HEK293 (cell line): ENCODE measurements around the gene ACSL3.

ENCODE experiments used
- CTCF ChIA-PET: fragments of 350-600 bp; formaldehyde crosslinking; extraction: SDS; loops from one replicate; lab custom pipeline; 2021; ENCODE audit warnings: antibody characterized with exemption; lab: Yijun Ruan, JAX
- POLR2A ChIA-PET: fragments of 300-600 bp; formaldehyde crosslinking; extraction: SDS; loops from one replicate; lab custom pipeline; 2020; ENCODE audit warnings: antibody characterized with exemption, inconsistent platforms; lab: Yijun Ruan, JAX
- H3K27ac ChIP-seq: fragments of 200-500 bp; sonication (Bioruptor generic); 2 replicates; pipeline ENCODE4 v1.5.1; 2014; ENCODE audit warnings: low read depth, low read length, control low read depth, inconsistent platforms; ENCODE audit errors: extremely low read depth
- H3K36me3 ChIP-seq, 2 experiments: fragments of 200-500 bp in 1 of 2; sonication (Bioruptor generic) in 1 of 2; 1 replicate in 1 of 2; 2 replicates in 1 of 2; pipeline ENCODE4 v1.5.1; 2014 to 2017; ENCODE audit warnings: inconsistent platforms in 2 of 2, low read length in 2 of 2; ENCODE audit not compliant: control insufficient read depth in 2 of 2, insufficient read depth in 1 of 2
- H3K4me1 ChIP-seq: fragments of 200-500 bp; sonication (Bioruptor generic); 2 replicates; pipeline ENCODE4 v1.5.1; 2014; ENCODE audit warnings: mild to moderate bottlenecking, low read length, inconsistent platforms; ENCODE audit not compliant: control insufficient read depth, insufficient read depth
- H3K4me3 ChIP-seq: 2 replicates; pipeline ENCODE4 v1.5.1; 2011; ENCODE audit warnings: low read depth, mild to moderate bottlenecking, control low read depth, low read length, moderate library complexity
- H3K9me3 ChIP-seq: fragments of 200-500 bp; sonication (Bioruptor generic); 2 replicates; pipeline ENCODE4 v1.5.1; 2014; ENCODE audit warnings: low read depth, low read length, inconsistent platforms; ENCODE audit not compliant: control insufficient read depth, insufficient read depth
- CTCF ChIP-seq: fragments of 450-650 bp; formaldehyde crosslinking; IDR thresholded peaks from 2 replicates; pipeline ENCODE4 v1.5.1; 2016; ENCODE audit warnings: missing biosample characterization, missing genetic modification characterization
- HOXC10 ChIP-seq: sonication (generic); formaldehyde crosslinking; IDR thresholded peaks from 2 replicates; pipeline ENCODE4 v1.8.1; 2023; ENCODE audit warnings: mild to moderate bottlenecking, missing genetic modification reagents
- IKZF3 ChIP-seq: fragments of 450-650 bp; IDR thresholded peaks from 2 replicates; pipeline ENCODE4 v1.5.0; 2018; ENCODE audit warnings: missing biosample characterization, mild to moderate bottlenecking, missing genetic modification characterization, moderate library complexity
- MZF1 ChIP-seq: fragments of 450-650 bp; formaldehyde crosslinking; IDR thresholded peaks from 2 replicates; pipeline ENCODE4 v1.5.1; 2017; ENCODE audit warnings: missing biosample characterization, missing genetic modification characterization, borderline replicate concordance
- ZBTB26 ChIP-seq: fragments of 450-650 bp; formaldehyde crosslinking; optimal IDR thresholded peaks from 2 replicates; pipeline ENCODE3; 2016; ENCODE audit warnings: missing biosample characterization, mild to moderate bottlenecking, missing genetic modification characterization
- ZBTB48 ChIP-seq: fragments of 450-650 bp; formaldehyde crosslinking; IDR thresholded peaks from 2 replicates; pipeline ENCODE4 v1.5.1; 2016; ENCODE audit warnings: missing biosample characterization, missing genetic modification characterization
- ZBTB8A ChIP-seq: fragments of 450-650 bp; formaldehyde crosslinking; IDR thresholded peaks from 2 replicates; pipeline ENCODE4 v1.5.1; 2016; ENCODE audit warnings: missing biosample characterization, missing genetic modification characterization
- ZNF146 ChIP-seq: fragments of 450-650 bp; formaldehyde crosslinking; IDR thresholded peaks from 2 replicates; pipeline ENCODE4 v1.5.1; 2016; ENCODE audit warnings: missing biosample characterization, missing genetic modification characterization
- ZNF2 ChIP-seq: fragments of 450-650 bp; formaldehyde crosslinking; IDR thresholded peaks from 2 replicates; pipeline ENCODE4 v1.5.1; 2016; ENCODE audit warnings: missing biosample characterization, missing genetic modification characterization
- ZNF544 ChIP-seq: fragments of 450-650 bp; formaldehyde crosslinking; IDR thresholded peaks from 2 replicates; pipeline ENCODE4 v1.5.0; 2017; ENCODE audit warnings: missing biosample characterization, missing genetic modification characterization
- ZNF629 ChIP-seq: fragments of 450-650 bp; formaldehyde crosslinking; IDR thresholded peaks from 2 replicates; pipeline ENCODE4 v1.5.1; 2017; ENCODE audit warnings: missing biosample characterization, missing genetic modification characterization
- ZNF654 ChIP-seq: fragments of 450-650 bp; formaldehyde crosslinking; IDR thresholded peaks from 2 replicates; pipeline ENCODE4 v1.5.1; 2016; ENCODE audit warnings: low read depth, missing biosample characterization, missing genetic modification characterization
- ZNF76 ChIP-seq: fragments of 450-650 bp; formaldehyde crosslinking; IDR thresholded peaks from 2 replicates; pipeline ENCODE4; 2016; ENCODE audit warnings: low read depth, missing biosample characterization, missing genetic modification characterization, borderline replicate concordance
- TF ChIP-seq, protein P1 (sequence below): fragments of 450-650 bp; formaldehyde crosslinking; IDR thresholded peaks from 2 replicates; pipeline ENCODE4 v1.5.1; 2016; ENCODE audit warnings: missing biosample characterization, missing genetic modification characterization
- TF ChIP-seq, protein P2 (sequence below): fragments of 450-650 bp; formaldehyde crosslinking; IDR thresholded peaks from 2 replicates; pipeline ENCODE4 v1.5.1; 2016; ENCODE audit warnings: missing biosample characterization, missing genetic modification characterization, low read depth
- TF ChIP-seq, protein P3 (sequence below): fragments of 450-650 bp; formaldehyde crosslinking; IDR thresholded peaks from 2 replicates; pipeline ENCODE4 v1.5.1; 2016; ENCODE audit warnings: missing biosample characterization, missing genetic modification characterization, borderline replicate concordance

The ACSL3 gene

DNA sequence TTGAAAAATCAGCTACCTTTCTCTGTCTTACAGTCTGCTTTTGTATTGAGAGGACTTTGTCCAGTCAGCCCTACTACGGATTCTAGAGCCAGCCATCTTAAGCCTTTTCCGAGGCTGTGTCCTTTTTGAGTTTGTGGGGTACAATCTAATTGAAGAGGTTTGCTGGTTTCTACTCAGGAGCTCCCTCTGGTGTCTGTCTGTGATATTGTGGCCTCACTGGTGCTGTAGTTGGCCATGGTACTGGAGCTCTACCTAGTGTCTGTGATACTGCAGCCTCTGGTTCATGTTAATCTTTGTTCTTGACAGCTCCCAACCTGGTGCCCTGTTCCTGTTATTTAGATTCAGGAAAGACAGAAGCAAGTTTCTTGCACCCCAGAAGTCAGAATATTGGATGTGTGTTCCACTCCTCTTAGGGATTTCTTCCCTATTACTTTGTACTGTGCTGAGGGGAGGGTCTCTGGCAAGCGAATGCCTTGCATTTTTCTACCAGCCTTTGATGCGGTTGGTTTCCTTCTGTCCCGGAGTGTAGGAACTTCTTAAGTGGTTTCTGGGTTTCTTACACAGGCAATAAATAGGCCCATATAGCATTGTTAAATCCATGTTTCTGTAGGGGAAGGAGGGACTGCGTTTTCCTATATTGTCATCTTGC, 78.5 kb downstream of the ACSL3 start:
- Histone ChIP-seq H3K4me1 (no peaks in the 10 kb centered on the region), H3K27ac (no peak overlapping the region), H3K36me3 (peaks cover 39 to 49% of the 10 kb centered on the region in 2 experiments), H3K9me3 (no peaks in the 10 kb centered on the region), H3K4me3 (no peak overlapping the region)
- TF ChIP-seq IKZF3 (tag by site-specific recombination) (no peak), ZNF654 (tag by site-specific recombination) (peak; percentile 45), CTCF (peak; percentile 57)
- TF ChIP-seq, protein P1, sequence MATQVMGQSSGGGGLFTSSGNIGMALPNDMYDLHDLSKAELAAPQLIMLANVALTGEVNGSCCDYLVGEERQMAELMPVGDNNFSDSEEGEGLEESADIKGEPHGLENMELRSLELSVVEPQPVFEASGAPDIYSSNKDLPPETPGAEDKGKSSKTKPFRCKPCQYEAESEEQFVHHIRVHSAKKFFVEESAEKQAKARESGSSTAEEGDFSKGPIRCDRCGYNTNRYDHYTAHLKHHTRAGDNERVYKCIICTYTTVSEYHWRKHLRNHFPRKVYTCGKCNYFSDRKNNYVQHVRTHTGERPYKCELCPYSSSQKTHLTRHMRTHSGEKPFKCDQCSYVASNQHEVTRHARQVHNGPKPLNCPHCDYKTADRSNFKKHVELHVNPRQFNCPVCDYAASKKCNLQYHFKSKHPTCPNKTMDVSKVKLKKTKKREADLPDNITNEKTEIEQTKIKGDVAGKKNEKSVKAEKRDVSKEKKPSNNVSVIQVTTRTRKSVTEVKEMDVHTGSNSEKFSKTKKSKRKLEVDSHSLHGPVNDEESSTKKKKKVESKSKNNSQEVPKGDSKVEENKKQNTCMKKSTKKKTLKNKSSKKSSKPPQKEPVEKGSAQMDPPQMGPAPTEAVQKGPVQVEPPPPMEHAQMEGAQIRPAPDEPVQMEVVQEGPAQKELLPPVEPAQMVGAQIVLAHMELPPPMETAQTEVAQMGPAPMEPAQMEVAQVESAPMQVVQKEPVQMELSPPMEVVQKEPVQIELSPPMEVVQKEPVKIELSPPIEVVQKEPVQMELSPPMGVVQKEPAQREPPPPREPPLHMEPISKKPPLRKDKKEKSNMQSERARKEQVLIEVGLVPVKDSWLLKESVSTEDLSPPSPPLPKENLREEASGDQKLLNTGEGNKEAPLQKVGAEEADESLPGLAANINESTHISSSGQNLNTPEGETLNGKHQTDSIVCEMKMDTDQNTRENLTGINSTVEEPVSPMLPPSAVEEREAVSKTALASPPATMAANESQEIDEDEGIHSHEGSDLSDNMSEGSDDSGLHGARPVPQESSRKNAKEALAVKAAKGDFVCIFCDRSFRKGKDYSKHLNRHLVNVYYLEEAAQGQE (tag by site-specific recombination), result peak; percentile 52; the same call in 1 of the 2 replicates
- CTCF ChIA-PET, result interaction anchor here (0.6 to 3.3 kb wide), 36 partner anchors 9 to 851 kb away, joined by 3 to 33 read pairs (median 4); no protein-coding TSS in a partner anchor
- POLR2A ChIA-PET, result no interaction called here

DNA sequence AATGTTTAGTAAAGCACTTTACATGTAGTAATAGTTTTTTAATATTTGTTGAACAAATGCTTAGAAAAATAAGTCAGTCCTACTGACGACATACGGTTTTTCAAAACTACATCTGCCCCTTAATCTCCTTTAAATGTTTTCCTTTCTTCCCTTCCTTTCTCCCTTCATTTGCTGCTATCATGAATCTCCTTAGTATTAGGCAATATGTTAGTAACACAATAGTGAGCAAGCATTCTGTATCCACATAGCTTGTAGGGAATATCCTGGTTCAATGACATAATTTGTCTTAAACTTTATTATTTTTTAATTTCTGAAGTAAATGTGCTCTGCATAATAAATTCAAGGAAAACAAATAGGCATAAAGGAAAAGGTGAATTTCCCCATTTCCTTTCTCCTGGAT, 79.1 kb downstream of the ACSL3 start:
- CTCF ChIA-PET, result interaction anchor here (1.1 to 3.3 kb wide), 14 partner anchors 9 to 252 kb away, joined by 3 to 33 read pairs (median 8); no protein-coding TSS in a partner anchor
- H3K27ac ChIP-seq, result no peak overlapping the region
- no peak for TF ChIP-seq MZF1 (tag by site-specific recombination)
- TF ChIP-seq, protein P2, sequence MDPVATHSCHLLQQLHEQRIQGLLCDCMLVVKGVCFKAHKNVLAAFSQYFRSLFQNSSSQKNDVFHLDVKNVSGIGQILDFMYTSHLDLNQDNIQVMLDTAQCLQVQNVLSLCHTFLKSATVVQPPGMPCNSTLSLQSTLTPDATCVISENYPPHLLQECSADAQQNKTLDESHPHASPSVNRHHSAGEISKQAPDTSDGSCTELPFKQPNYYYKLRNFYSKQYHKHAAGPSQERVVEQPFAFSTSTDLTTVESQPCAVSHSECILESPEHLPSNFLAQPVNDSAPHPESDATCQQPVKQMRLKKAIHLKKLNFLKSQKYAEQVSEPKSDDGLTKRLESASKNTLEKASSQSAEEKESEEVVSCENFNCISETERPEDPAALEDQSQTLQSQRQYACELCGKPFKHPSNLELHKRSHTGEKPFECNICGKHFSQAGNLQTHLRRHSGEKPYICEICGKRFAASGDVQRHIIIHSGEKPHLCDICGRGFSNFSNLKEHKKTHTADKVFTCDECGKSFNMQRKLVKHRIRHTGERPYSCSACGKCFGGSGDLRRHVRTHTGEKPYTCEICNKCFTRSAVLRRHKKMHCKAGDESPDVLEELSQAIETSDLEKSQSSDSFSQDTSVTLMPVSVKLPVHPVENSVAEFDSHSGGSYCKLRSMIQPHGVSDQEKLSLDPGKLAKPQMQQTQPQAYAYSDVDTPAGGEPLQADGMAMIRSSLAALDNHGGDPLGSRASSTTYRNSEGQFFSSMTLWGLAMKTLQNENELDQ, result no peak
- POLR2A ChIA-PET, result no interaction called here
- H3K4me1 ChIP-seq, result no peaks in the 10 kb centered on the region
- H3K36me3 ChIP-seq, result peaks cover 36 to 43% of the 10 kb centered on the region in 2 experiments
- no peak overlapping the region for H3K4me3 ChIP-seq
- no peaks in the 10 kb centered on the region for H3K9me3 ChIP-seq

DNA sequence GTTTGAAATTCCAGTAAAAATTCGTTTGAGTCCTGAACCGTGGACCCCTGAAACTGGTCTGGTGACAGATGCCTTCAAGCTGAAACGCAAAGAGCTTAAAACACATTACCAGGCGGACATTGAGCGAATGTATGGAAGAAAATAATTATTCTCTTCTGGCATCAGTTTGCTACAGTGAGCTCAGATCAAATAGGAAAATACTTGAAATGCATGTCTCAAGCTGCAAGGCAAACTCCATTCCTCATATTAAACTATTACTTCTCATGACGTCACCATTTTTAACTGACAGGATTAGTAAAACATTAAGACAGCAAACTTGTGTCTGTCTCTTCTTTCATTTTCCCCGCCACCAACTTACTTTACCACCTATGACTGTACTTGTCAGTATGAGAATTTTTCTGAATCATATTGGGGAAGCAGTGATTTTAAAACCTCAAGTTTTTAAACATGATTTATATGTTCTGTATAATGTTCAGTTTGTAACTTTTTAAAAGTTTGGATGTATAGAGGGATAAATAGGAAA, 80.7 kb downstream of the ACSL3 start:
- H3K4me1 ChIP-seq, result no peaks in the 10 kb centered on the region
- no peak overlapping the region for H3K27ac ChIP-seq
- CTCF ChIA-PET, result interaction anchor here (3.3 kb wide), 1 partner anchor 250 kb away, joined by 25 read pairs; no protein-coding TSS in a partner anchor
- peaks cover 23 to 29% of the 10 kb centered on the region in 2 experiments for H3K36me3 ChIP-seq
- H3K4me3 ChIP-seq, result no peak overlapping the region
- no peaks in the 10 kb centered on the region for H3K9me3 ChIP-seq
- POLR2A ChIA-PET, result no interaction called here
- TF ChIP-seq ZNF76 (tag by site-specific recombination) (no peak), CTCF (no peak), ZNF629 (no peak), ZBTB48 (no peak), ZNF146 (tag by site-specific recombination) (no peak), HOXC10 (no peak), ZBTB26 (no peak), ZNF544 (tag by site-specific recombination) (no peak), ZNF2 (tag by site-specific recombination) (no peak), ZBTB8A (tag by site-specific recombination) (no peak)
- TF ChIP-seq, protein P3, sequence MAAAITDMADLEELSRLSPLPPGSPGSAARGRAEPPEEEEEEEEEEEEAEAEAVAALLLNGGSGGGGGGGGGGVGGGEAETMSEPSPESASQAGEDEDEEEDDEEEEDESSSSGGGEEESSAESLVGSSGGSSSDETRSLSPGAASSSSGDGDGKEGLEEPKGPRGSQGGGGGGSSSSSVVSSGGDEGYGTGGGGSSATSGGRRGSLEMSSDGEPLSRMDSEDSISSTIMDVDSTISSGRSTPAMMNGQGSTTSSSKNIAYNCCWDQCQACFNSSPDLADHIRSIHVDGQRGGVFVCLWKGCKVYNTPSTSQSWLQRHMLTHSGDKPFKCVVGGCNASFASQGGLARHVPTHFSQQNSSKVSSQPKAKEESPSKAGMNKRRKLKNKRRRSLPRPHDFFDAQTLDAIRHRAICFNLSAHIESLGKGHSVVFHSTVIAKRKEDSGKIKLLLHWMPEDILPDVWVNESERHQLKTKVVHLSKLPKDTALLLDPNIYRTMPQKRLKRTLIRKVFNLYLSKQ (tag by site-specific recombination), result no peak
